Osteoblast (primary cell): ENCODE results near the gene GCGR. TPM values are rescaled to one million over a fixed set of nuclear protein-coding genes. Genes with fewer than 3 reads are reported as not detected.

Experiments
- DNase-seq: peaks from one replicate; pipeline ENCODE4 v3.0.0; 2011; ENCODE audit warnings: low spot score, mixed read lengths; ENCODE audit not compliant: insufficient read length; ENCODE audit errors: missing footprints
- H2AFZ ChIP-seq: 2 replicates; pipeline ENCODE4 v1.6.0; 2011; ENCODE audit warnings: mild to moderate bottlenecking, low read length
- H3K27ac ChIP-seq: 2 replicates; pipeline ENCODE4 v1.5.1; 2011; ENCODE audit warnings: mild to moderate bottlenecking, low read depth, low read length, moderate library complexity
- H3K27me3 ChIP-seq: 2 replicates; pipeline ENCODE4 v1.6.0; 2012; ENCODE audit warnings: mild to moderate bottlenecking, control low read depth, inconsistent platforms, low read length, moderate library complexity; ENCODE audit not compliant: insufficient read depth
- H3K36me3 ChIP-seq: 2 replicates; pipeline ENCODE4 v1.5.1; 2011; ENCODE audit warnings: mild to moderate bottlenecking, low read length, control low read depth, moderate library complexity; ENCODE audit not compliant: insufficient read depth
- H3K4me1 ChIP-seq: 2 replicates; pipeline ENCODE4 v1.5.1; 2011; ENCODE audit warnings: mild to moderate bottlenecking, low read length, control low read depth, moderate library complexity; ENCODE audit not compliant: insufficient read depth
- H3K4me2 ChIP-seq: 2 replicates; pipeline ENCODE4 v1.6.0; 2011; ENCODE audit warnings: mild to moderate bottlenecking, low read length; ENCODE audit not compliant: insufficient read depth
- H3K4me3 ChIP-seq: fragments of 200-600 bp; sonication (generic); 3 replicates; pipeline ENCODE4 v1.5.1; 2012; ENCODE audit warnings: mild to moderate bottlenecking, low read length, inconsistent platforms; ENCODE audit not compliant: insufficient read depth
- H3K79me2 ChIP-seq: 2 replicates; pipeline ENCODE4 v1.6.0; 2012; ENCODE audit warnings: mild to moderate bottlenecking, low read length, control low read depth, inconsistent platforms; ENCODE audit not compliant: insufficient read depth
- H3K9me3 ChIP-seq: 2 replicates; pipeline ENCODE4 v1.5.1; 2011; ENCODE audit warnings: low read depth, low read length, control low read depth
- H4K20me1 ChIP-seq: 2 replicates; pipeline ENCODE4 v1.6.0; 2012; ENCODE audit warnings: mild to moderate bottlenecking, low read length, control low read depth; ENCODE audit not compliant: insufficient read depth
- total RNA-seq: library from RNA; depleted of rRNA; stranded (reverse); fragments of >200 nt; gene quantifications from 2 replicates; pipeline ENCODE4 v1.2.3, GENCODE V29; 2012
- TF ChIP-seq, protein P1 (sequence below): IDR thresholded peaks from 2 replicates; pipeline ENCODE4 v1.5.1; 2011; ENCODE audit warnings: mild to moderate bottlenecking, low read depth, low read length, moderate library complexity; ENCODE audit errors: extremely low read depth

The GCGR gene
- total RNA-seq, 1 donor = under 0.01 TPM

DNA sequence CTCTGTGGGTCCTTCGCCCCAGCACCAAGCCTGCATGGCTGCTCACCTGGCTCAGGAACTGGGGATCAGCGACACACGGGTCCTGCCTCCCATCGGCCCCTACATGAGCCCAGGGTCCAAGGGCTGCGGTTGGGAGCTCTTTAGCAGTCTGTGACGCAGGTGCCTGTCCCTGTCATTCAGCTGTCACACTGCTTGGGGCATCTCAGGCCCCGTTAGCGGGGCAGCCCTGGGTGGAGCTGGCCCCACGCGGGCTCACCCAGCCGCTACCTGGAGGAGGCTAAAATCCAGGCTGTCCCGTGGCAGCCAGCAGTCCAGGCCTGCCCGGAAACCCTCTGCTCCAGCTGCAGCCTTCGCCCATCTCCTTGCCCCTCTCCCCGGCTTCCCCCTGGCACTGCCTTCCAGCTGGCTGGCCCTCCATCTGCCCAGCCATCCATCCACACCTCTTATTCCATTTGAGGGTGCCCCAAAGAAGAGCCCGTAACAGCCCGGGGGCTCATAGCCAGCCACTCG is 3.3 kb downstream of the GCGR start:
- no peak overlapping the region for H2AFZ ChIP-seq
- no peak overlapping the region for H3K4me2 ChIP-seq
- H3K27ac ChIP-seq = no peak overlapping the region
- H3K36me3 ChIP-seq = no peaks in the 10 kb centered on the region
- no peaks in the 10 kb centered on the region for H3K4me1 ChIP-seq
- H3K79me2 ChIP-seq = no peaks in the 10 kb centered on the region
- H3K9me3 ChIP-seq = no peaks in the 10 kb centered on the region
- no peaks in the 10 kb centered on the region for H4K20me1 ChIP-seq
- TF ChIP-seq, protein P1, sequence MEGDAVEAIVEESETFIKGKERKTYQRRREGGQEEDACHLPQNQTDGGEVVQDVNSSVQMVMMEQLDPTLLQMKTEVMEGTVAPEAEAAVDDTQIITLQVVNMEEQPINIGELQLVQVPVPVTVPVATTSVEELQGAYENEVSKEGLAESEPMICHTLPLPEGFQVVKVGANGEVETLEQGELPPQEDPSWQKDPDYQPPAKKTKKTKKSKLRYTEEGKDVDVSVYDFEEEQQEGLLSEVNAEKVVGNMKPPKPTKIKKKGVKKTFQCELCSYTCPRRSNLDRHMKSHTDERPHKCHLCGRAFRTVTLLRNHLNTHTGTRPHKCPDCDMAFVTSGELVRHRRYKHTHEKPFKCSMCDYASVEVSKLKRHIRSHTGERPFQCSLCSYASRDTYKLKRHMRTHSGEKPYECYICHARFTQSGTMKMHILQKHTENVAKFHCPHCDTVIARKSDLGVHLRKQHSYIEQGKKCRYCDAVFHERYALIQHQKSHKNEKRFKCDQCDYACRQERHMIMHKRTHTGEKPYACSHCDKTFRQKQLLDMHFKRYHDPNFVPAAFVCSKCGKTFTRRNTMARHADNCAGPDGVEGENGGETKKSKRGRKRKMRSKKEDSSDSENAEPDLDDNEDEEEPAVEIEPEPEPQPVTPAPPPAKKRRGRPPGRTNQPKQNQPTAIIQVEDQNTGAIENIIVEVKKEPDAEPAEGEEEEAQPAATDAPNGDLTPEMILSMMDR = no peak
- no peak overlapping the region for H3K4me3 ChIP-seq
- H3K27me3 ChIP-seq = peaks cover 58% of the 10 kb centered on the region
- DNase-seq = no peak

DNA sequence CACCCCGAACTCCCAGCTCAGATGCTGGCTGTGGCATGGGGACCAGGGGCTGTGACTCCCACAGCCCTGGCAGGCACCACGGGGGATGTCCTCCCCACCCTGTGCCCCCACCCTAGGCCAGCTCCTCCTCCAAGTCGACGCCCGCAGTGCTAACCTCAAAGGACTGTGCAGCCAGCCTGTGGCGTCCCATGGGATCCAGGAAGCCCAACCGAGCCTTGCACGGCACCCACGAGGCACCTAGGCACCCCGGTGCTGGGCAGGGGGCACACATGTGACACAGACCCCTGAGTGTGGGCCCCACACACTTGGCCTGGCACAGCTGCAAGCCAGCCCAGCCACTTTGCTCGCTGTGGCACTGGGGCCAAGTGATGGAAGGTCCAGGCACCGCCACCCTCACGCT is 3.9 kb downstream of the GCGR start:
- no peak for DNase-seq
- Histone ChIP-seq H3K9me3 (no peaks in the 10 kb centered on the region), H2AFZ (no peak overlapping the region), H3K79me2 (no peaks in the 10 kb centered on the region), H3K4me2 (no peak overlapping the region), H3K4me1 (no peaks in the 10 kb centered on the region), H3K27ac (no peak overlapping the region), H3K27me3 (peaks cover 52% of the 10 kb centered on the region), H4K20me1 (no peaks in the 10 kb centered on the region), H3K36me3 (no peaks in the 10 kb centered on the region), H3K4me3 (no peak overlapping the region)
- TF ChIP-seq, protein P1 = no peak

DNA sequence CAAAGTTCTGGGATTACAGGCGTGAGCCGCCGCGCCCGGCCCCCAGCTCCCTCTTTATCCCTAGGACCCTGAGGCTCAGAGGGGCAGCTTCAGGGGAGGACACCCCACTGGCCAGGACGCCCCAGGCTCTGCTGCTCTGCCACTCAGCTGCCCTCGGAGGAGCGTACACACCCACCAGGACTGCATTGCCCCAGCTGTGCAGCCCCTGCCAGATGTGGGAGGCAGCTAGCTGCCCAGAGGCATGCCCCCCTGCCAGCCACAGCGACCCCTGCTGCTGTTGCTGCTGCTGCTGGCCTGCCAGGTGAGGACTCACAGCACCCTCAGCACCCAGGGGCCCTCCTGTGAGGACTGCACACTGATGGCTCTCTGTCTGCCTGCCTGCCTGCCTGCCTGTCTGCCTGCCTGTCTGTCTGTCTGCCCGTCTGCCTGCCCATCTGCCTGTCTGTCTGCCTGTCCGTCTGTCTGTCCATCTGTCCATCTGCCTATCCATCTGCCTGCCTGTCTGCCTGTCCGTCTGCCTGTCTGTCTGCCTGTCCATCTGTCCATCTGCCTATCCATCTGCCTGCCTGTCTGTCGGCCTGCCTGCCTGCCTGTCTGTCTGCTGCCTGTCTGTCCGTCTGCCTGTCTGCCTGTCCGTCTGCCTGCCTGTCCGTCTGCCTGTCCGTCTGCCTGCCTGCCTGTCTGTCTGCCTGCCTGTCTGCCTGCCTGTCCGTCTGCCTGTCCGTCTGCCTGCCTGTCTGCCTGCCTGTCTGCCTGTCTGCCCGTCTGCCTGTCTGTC is 5.0 kb downstream of the GCGR start:
- TF ChIP-seq, protein P1 = no peak
- peaks cover 42% of the 10 kb centered on the region for H3K27me3 ChIP-seq

DNA sequence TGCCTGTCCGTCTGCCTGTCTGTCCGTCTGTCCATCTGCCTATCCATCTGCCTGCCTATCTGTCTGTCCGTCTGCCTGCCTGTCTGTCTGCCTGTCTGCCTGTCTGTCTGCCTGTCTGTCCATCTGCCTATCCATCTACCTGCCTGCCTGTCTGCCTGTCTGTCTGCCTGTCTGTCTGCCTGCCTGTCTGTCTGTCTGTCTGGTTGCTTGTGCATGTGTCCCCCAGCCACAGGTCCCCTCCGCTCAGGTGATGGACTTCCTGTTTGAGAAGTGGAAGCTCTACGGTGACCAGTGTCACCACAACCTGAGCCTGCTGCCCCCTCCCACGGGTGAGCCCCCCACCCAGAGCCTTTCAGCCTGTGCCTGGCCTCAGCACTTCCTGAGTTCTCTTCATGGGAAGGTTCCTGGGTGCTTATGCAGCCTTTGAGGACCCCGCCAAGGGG is 5.6 kb downstream of the GCGR start:
- no peaks in the 10 kb centered on the region for H3K9me3 ChIP-seq
- no peak overlapping the region for H3K4me3 ChIP-seq
- no peak overlapping the region for H2AFZ ChIP-seq
- no peak overlapping the region for H3K4me2 ChIP-seq
- H3K27ac ChIP-seq = no peak overlapping the region
- no peaks in the 10 kb centered on the region for H3K36me3 ChIP-seq
- no peak for DNase-seq
- H3K79me2 ChIP-seq = no peaks in the 10 kb centered on the region
- TF ChIP-seq, protein P1 = no peak
- no peaks in the 10 kb centered on the region for H3K4me1 ChIP-seq
- peaks cover 38% of the 10 kb centered on the region for H3K27me3 ChIP-seq
- no peaks in the 10 kb centered on the region for H4K20me1 ChIP-seq

More for the DNA sequence above, 5.0 kb downstream of the GCGR start:
- Histone ChIP-seq H3K36me3 (no peaks in the 10 kb centered on the region), H4K20me1 (no peaks in the 10 kb centered on the region), H3K79me2 (no peaks in the 10 kb centered on the region), H3K27ac (no peak overlapping the region), H3K9me3 (no peaks in the 10 kb centered on the region), H3K4me3 (no peak overlapping the region), H2AFZ (no peak overlapping the region), H3K4me1 (no peaks in the 10 kb centered on the region), H3K4me2 (no peak overlapping the region)
- no peak for DNase-seq
